Stimulated activated CD8-positive, alpha-beta memory T cell treated with anti-CD3 and anti-CD28 coated beads, Interleukin-12 subunit alpha, Interleukin-12 subunit beta, amount 100 ng/mL, for 1 hour (primary cell): ENCODE measurements around the gene XPOT.
"Not testable (repeated sequence)": the region's sequence is repeated elsewhere in the genome, so short reads cannot be mapped to it uniquely, and the experiment has no call there.

Experiments used
- DNase-seq: peaks from one replicate; pipeline ENCODE4 v3.0.0-alpha.2; 2020; ENCODE audit warnings: low read depth

XPOT gene, protein sequence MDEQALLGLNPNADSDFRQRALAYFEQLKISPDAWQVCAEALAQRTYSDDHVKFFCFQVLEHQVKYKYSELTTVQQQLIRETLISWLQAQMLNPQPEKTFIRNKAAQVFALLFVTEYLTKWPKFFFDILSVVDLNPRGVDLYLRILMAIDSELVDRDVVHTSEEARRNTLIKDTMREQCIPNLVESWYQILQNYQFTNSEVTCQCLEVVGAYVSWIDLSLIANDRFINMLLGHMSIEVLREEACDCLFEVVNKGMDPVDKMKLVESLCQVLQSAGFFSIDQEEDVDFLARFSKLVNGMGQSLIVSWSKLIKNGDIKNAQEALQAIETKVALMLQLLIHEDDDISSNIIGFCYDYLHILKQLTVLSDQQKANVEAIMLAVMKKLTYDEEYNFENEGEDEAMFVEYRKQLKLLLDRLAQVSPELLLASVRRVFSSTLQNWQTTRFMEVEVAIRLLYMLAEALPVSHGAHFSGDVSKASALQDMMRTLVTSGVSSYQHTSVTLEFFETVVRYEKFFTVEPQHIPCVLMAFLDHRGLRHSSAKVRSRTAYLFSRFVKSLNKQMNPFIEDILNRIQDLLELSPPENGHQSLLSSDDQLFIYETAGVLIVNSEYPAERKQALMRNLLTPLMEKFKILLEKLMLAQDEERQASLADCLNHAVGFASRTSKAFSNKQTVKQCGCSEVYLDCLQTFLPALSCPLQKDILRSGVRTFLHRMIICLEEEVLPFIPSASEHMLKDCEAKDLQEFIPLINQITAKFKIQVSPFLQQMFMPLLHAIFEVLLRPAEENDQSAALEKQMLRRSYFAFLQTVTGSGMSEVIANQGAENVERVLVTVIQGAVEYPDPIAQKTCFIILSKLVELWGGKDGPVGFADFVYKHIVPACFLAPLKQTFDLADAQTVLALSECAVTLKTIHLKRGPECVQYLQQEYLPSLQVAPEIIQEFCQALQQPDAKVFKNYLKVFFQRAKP

DNA sequence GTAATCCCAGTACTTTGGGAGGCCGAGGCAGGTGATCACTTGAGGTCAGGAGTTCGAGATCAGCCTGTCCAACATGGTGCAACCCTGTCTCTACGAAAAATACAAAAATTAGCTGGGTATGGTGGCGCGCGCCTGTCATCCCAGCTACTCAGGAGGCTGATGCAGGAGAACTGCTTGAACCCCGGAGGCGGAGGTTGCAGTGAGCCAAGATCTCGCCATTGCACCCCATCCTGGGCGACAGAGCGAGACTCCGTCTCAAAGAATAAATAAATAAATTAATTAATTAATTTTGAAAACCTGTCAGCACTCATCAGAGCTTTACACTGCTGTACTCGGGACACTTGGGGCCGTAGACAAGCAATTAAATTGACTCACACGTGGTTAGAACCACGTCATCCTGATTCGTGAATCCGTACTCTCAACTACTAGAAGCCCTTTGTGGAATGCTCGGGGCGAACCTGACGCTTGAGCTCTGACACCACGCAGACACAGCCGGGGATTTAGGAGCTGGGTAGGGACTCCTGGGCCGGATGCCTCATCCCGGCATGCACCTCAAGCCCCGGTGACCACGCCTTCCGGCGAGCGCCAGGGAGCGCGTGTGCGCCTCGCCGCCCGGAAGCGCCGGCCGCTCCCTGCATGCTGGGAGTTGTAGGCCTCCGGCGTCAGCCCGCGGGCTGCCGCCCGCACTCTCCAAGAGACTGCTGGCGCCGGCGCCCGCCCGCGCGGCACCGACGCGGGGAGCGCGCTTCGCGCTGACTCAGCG, at the start of gene XPOT:
XPOT (plus strand) TSS at position 686 of the 763 bp plus-strand sequence. CDS start 5,644 bp downstream, outside the sequence.
- DNase-seq: peak; percentile 79

DNA sequence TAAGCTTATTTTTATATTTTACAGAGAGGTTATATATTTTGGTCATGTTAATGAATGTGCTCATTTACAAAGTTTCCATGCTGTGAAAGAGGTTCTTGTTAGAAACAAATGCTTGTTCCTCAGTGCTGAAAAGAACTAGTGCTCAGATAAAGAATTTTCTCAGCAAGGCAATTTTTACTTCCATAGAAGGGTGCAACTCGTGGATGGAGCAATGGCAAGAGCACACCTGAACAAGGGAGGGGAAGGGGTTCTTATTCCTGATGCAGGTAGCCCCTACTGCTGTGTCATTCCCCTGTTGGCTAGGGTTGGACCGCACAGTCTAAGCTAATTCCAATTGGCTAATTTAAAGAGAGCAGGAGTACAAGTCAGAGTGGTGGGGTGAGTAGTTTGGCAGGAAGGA, 48.0 kb upstream of the XPOT start:
- not testable (repeated sequence) for DNase-seq

DNA sequence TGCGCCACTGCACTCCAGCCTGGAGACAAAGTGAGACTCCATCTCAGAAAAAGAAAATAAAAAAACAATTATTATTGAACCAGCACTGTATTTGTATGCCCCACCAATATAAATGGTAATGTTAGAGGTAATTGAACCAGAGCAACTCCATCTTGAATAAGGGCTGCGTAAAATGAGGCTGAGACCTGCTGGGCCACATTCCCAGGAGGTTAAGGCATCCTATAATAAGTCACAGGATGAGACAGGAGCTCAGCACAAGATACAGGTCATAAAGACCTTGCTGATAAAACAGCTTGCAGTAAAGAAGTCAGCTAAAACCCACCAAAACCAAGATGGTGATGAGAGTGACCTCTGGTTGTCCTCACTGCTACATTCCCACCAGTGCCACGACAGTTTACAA, 43.0 kb upstream of the XPOT start:
- DNase-seq: not testable (repeated sequence)

DNA sequence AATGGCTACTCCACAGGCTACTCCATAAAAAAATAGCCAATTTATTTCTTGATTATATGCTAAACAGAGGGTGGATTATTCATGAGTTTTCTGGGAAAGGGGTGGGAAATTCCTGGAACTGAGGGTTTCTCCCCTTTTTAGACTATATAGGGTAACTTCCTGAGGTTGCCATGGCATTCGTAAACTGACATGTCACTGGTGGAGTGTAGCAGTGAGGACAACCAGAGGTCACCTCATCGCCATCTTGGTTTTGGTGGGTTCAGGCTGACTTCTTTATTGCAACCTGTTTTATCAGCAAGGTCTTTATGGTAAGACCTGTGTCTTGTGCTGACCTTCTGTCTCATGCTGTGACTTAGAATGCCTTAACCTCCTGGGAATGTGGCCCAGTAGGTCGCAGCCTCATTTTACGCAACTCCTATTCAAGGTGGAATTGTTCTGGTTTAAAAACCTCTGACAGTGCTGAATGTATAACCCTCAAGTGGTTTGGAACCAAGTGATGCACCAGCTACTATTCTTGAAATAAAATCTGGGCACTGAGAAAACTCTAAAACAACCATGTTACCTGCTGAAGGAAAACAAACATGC, 41.4 kb upstream of the XPOT start:
- DNase-seq: no peak

DNA sequence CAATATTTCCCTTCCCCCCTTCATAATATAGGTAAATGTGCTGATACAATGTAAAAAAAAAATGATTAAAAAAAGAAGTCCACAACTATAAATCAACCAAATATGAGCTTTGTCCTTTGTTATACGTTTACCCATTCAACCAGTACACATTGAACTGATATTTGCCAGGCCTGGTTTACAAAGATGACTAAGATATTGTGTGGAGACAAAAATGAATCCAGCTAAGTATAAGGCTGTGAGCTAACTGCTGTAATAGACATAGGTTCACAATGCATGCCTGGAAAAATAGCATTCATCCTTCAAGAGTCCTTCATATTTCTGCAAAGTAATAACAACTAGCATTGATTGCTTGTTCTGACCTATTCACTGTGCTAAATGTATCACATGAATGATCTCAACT, 20.5 kb upstream of the XPOT start:
- no peak for DNase-seq

DNA sequence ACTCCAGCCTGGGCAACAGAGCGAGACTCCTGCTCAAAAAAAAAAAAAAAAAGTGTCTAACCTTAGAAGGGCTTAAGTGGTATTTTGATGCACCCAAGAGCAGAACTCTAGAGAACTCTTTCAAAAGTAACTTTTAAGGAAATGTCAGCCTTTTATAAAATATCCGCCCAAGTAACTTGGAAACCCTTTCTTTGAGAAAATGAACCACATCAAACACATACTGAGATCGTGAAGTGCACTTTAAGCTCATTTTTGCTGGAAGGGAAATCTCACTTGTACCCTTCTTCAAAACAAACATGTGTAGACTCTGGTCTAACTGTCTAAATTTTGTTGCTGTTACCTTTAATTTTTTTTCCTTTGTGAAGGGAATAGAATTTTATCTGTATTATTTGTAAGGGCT, 19.2 kb upstream of the XPOT start:
- DNase-seq: no peak

DNA sequence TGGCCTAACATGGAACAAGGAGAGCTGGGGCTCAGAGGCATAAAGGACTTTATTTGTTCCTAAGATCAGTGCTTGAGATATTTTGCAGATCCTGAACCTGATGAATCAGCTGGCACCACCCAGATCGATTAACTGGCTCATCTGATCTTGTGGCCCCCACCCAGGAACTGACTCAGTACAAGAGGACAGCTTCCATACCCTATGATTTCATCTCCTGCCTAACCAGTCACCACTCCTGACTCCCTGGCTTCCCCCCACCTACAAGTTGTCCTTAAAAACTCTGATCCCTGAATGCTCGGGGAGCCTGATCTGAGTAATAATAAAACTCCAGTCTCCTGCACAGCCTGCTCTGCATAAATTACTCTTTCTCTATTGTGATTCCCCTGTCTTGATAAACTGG, 18.7 kb upstream of the XPOT start:
- DNase-seq: no peak

DNA sequence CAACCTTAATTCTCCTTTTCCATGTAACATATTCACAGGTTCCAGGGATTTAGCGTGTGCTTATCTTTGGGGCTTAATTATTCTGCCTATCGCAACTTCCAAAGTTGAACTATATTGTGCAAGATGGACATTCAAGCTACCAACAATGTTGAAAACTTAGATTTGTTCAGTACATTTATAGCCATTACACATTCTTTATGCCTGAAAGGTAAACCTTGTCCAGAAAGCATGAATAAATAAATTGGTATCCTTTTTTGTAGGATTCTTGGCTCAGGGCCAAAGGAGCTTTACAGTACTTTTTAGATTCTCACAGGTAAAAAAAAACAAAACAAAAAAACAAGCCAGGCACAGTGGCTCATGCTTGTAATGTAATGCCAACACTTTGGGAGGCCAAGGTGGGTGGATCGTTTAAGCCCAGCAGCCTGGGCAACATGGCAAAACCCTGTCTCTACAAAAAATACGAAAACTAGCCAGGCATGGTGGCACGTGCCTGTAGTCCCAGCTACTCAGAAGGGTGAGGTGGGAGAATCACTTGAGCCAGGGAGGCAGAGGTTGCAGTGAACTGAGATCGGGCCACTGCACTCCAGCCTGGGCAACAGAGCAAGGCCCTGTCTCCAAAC, 16.9 kb upstream of the XPOT start:
- DNase-seq: no peak

DNA sequence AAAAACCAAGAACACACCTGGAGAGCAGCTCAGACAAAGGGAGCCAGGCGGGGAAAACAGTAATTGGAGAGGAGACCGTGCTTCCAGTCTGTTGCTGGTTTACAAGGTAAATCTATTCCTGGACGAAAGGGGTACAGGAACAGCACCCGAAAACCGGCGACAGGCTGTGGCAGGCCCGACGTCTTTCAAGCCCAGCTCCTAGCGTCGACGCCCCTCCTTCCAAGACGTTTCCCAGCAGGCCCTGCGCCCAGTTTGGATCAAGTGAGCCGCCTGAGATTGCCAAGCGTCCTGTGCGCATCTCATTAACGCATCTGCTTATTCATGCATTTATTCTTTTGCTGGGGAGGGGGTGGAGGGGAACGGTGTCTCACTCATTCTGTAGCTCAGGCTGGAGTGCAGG, 15.0 kb upstream of the XPOT start:
- DNase-seq: no peak

DNA sequence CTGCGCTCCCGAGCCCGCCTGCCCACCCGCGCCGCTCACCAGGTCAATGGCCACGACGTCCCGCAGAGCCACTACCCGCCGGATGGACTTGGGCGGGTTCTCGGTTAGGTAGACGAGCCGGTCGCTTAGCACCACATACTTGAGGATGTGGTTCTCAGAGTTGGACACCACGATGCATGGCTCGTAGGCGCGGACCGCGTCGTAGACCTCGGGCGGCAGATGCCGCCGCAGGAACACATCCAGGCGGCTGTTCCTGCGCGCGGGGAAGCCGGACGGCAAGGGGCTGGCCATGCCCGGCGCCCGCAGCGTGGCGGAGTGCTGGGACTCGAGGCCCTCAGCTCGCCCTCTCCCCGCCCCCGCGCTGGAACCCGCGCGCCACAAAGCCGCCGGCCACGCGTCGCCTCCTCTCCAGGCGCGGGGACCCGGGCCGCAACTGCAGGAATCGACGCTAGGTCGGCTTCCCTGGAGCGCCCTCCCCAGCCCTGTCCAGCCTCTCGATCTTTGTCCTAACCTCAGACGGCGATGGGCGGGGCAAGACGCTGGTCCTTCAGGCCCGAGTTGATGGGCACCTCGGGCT, 13.8 kb upstream of the XPOT start, which contains the start of gene C12orf56:
C12orf56 (minus strand) TSS at position 484 of the 577 bp plus-strand sequence; CDS start at position 291, 193 bp downstream.
- no peak for DNase-seq

DNA sequence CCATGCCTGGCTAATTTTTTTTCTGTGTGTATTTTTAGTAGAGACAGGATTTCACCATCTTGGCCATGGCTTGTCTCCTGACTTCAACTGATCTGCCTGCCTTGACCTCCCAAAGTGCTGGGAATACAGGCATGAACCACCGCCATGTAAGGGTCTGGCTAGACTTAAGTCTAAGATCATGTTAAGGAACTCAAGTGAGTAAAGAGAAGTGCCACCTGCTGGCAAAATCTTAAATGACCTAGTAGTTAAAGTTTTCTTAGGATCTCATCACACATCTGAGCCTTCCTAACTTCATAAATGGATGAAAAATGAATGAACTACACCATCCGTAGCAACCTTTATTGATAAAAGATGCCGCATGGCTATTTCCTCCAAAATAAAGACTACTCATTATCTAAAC, 12.0 kb upstream of the XPOT start:
- no peak for DNase-seq

DNA sequence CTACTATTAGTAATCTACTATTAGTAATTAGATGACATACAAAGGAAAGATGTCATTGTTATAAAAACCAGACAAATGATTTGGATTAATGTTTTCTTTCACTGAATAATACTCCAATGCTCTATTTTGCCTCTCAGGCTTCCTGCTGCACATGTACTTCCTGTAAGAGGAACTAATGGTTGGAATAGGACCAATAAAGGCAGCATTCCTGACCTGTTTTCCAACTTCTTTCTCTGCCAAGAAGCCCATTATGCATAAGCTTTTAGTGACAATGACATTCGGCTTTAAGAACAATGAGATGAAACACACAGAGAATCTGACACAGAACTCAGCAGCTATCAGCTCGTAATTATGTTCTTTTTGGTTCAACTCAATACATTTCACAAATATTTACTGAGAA, 8.5 kb upstream of the XPOT start:
- DNase-seq: no peak

DNA sequence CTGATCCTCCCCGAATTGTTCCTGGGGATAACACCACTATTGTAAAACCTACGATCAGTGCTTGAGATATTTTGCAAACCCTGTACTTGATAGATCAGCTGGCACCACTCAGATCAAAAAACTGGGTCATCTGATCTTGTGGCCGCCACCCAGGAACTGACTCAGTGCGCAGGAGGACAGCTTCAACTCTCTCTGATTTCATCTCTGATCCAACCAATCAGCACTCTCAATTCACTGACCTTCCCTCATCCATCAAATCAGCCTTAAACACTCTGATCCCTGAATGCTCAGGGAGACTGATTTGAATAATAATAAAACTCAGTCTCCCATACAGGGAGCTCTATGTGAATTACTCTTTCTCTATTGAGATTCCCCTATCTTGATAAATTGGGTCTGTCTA, 4.2 kb upstream of the XPOT start:
- no peak for DNase-seq

DNA sequence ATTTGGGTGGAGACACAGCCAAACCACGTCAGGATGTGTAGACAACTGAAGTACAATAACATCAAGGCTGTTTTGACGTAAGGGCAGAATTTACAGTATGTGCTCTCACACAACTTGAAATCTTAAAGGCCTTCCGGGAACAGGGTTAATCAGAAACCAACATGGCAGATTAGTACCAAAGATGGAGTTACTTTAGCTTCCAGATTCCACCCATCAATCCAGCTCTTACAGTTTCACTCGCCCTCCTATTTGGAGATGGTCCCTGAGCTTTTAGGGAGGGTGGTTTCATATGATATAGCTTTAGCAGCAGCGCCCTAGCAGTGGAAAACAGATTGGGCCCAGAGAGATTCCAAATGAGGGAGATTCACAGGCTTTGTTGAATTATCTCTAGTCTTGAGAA, 2.0 kb upstream of the XPOT start:
- no peak for DNase-seq

DNA sequence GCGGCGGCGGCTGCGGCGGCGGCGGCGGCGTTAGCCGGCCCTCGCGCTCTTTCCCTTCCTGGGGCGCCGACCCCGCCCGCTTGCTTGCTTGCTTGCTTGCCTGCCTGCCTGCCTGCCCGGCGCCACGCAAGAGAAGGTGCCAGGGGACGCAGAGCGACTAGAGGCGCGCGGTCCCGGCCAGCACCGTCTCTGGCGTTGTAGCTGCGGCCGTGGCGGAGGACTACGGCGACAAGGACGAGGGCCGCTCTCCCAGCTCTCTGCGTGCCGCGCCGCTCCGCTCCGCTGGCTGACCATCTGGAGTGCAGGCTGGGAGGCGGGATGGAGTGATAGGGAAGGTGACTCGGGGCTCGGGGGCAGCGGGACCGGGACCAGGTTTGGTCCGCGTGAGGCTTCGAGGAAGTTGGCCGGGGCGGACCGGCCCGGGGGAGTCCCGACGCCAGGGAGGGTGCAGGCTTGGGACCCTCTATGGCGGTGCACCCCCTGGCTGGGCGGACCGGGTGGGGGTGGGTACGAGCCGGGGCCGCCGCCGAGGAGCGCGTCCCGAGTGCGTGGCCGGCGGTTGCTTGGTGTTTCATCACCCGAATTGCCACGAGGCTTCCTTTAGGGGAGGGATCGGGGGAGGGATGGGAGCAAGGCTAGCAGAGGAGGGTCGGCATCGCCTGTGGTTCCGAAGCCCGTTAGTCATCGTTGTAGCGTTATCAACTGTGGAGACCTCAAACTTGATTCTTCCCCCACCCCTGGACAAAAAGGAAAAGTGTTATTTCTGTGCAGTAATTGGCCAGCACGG, 471 bp downstream of the XPOT start:
- DNase-seq: no peak

DNA sequence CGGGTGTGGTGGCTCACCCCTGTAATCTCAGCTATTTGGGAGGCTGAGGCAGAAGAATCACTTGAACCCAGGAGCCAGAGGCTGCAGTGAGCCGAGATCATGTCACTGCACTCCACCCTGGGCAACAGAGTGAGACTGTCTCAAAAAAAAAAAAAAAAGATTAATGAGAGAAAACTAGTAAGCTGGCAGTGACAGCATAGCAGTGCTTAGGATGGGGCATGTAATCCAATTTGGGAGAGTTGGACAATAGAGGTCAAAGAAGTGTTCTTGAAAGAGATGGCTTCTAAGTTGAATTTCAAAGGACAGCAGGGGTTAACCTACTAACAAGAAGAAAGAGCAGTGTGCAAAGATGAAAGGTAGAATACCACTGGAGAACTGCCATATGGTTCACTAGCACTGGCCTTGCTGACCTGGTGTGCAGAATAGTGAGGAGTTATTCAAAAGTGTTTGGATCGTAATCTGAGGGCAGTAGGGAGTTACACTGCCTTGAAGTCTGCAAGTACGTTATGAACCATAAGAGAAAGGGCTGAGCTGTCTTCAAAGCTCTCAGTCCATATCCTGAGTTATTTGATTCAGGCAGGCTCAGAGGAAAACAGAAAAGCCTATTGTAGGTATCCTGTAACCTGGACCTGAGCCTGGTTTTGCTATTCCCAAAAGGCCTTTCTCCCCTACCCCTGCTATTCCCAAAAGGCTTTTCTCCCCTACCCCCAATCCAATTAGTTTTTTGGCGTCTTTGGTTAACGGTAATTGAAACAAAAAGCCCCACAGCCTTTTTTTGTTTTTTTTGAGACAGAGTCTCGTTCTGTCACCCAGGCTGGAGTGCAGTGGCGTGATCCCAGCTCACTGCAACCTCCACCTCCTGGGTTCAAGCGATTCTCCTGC, 3.4 kb downstream of the XPOT start:
- DNase-seq: no peak

DNA sequence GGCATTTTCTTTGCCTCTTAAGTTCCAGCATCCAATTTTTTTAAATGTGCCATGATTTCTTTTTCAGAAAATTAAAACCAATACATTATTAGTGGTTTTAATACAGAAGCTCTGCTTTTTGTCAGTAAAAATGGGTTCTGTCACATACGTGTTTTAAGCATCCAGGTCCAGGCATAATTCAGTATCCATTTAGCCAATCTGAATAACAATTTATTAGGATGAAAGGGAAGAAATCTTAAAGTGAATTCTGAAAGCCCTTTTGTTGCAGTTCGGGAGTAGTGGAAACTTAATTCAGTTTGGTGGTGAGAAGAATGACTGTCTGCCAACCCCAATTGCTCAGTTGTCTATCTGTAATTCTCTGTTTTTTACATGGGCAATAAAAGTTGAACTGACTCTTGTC, 7.2 kb downstream of the XPOT start:
- no peak for DNase-seq

DNA sequence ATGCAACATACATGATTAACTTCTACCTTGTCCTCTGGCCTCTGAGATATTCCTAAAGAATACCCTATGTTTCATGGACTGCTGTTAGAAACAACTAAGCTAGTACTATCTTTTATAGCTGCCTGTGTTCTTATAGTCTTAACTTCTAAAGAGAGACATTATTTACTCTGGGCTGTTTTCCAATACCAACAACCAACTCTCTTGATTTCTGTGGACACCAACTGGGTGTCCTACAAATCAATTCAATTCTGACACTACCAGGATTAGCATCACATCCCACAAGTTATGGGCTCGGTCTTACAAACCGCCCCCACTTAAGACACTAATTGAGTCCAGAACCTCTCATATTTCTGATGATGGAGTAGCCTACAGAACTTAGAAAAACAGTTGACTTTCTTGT, 8.3 kb downstream of the XPOT start:
- no peak for DNase-seq

DNA sequence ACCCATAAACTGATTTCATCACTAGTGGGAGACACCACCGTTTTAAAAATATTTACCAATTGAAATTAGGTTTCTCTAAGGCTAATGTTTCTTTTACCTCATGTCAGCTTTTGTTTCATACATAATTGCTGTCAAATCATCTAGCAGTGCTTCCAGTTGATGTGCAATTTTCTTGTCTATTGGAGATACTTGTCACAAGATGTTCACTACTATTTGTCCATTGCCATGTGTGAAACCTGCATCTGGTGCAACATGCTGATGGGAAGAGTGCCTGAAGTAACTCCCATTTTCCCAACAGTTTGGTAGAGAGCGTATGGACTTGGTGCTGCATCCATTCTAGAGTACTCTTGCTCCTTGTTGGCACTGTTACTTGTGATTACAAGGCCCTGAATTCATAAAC, 9.7 kb downstream of the XPOT start:
- DNase-seq: no peak
